RWPE1 (cell line): Measurements from ENCODE around the gene NOX5.

Experiments
- CTCF ChIA-PET: fragments of 350-600 bp; sonication (Branson Sonifier 250); formaldehyde crosslinking; extraction: SDS; loops from one replicate; lab custom pipeline; 2021; lab: Yijun Ruan, JAX
- POLR2A ChIA-PET: fragments of 400-600 bp; formaldehyde crosslinking; extraction: SDS; loops from one replicate; lab custom pipeline; 2020; ENCODE audit warnings: antibody characterized with exemption; ENCODE audit not compliant: low non-redundant PET; lab: Yijun Ruan, JAX
- DNase-seq: peaks from one replicate; pipeline ENCODE4 v3.0.0; 2012; ENCODE audit warnings: low spot score
- H3K27ac ChIP-seq: fragments of 450-650 bp; 2 replicates; pipeline ENCODE4 v1.5.1; 2017
- TF ChIP-seq, protein P1 (sequence below): fragments of 450-650 bp; conservative IDR thresholded peaks from 2 replicates; pipeline ENCODE4 v1.5.1; 2017; ENCODE audit warnings: low read depth, mild to moderate bottlenecking

The NOX5 gene

DNA sequence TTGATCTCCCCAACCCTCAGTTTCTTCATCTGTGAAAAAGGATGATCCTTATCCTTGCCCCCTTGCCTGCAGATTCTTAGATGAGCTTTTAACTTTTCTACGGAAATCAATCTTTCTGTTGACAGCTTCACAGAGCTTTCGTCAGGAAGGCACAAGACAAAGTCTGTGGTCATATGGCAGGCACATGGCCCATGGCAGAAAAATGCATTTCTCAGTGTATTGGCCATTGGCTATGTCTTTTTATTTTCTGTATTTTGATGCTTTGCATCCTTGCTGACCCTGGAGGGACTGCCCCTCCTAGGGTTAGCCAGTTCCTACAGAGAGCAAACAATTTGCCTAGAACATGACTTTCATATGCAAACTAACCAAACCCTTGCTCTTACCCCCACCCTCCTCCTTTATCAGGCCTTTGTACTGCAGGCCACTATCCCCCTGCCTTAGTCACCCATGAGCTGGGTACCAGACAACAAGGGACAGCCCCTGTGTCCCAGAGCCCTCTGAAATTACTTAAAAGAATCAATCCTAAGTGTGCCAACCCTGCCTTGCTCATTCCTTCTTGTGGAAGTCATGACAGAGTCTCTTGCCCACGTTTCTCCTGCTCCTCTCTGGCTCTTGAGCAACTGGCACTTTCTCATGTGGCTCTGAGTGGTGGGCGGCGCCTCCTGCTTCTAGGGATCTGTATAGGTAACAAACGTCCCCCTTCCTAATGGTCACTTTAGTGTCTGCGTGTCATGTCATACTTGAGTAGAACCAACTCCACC lies 24.1 kb upstream of the NOX5 start:
- TF ChIP-seq, protein P1, sequence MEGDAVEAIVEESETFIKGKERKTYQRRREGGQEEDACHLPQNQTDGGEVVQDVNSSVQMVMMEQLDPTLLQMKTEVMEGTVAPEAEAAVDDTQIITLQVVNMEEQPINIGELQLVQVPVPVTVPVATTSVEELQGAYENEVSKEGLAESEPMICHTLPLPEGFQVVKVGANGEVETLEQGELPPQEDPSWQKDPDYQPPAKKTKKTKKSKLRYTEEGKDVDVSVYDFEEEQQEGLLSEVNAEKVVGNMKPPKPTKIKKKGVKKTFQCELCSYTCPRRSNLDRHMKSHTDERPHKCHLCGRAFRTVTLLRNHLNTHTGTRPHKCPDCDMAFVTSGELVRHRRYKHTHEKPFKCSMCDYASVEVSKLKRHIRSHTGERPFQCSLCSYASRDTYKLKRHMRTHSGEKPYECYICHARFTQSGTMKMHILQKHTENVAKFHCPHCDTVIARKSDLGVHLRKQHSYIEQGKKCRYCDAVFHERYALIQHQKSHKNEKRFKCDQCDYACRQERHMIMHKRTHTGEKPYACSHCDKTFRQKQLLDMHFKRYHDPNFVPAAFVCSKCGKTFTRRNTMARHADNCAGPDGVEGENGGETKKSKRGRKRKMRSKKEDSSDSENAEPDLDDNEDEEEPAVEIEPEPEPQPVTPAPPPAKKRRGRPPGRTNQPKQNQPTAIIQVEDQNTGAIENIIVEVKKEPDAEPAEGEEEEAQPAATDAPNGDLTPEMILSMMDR, result no peak
- H3K27ac ChIP-seq, result no peak overlapping the region
- no peak for DNase-seq
- POLR2A ChIA-PET, result no interaction called here
- CTCF ChIA-PET, result interaction anchor here (0.5 to 0.7 kb wide), 2 partner anchors 69 to 233 kb away, joined by 3 to 7 read pairs; no protein-coding TSS in a partner anchor

DNA sequence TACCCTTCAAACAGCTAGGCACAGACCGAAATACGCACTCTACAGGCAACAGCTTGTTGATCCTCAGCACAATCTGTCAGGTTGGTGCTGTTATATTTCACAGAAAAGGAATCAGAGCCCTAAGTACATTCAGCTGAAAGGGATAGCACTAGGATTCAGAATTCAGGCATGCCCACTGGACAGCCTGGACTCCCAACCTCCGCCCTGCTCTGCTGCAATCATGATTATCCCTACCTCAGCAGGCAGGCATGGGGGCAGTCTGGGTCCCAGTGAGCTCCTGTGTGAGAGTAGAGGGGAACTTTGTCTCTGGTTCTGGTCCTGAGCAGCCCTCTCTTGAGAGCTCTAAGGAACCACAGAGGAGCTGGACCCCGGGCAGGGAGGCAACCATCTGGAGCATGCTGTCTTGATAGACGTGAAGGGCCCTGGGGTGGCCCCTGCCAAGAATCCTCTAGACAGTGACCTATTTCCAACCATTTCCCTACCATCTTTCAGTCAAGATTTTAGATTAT lies 23.4 kb upstream of the NOX5 start:
- no peak for DNase-seq
- POLR2A ChIA-PET, result no interaction called here
- H3K27ac ChIP-seq, result no peak overlapping the region; the same call in 1 of the 2 replicates
- TF ChIP-seq, protein P1, result no peak
- CTCF ChIA-PET, result interaction anchor here (0.5 kb wide), 1 partner anchor 232 kb away, joined by 7 read pairs; no protein-coding TSS in a partner anchor

DNA sequence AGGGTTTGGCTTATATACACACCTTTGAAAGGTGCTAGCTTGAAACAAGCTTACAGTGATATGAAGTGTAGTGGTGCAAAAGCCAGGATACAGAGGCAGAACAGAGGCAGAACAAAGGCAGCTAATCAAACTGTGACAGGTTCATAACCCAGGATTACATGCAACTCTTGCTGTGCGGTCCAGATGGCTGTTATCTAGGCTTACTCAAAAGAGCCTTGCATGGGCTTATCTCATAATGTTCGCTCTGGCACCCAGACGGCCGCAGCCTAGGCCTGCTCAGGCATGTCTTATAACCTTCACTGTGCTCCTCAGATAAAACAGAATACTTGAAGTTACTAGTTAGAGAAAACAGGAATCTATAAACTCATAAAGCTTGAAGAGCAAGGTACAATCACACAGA lies 22.8 kb upstream of the NOX5 start:
- TF ChIP-seq, protein P1, result no peak
- ChIA-PET POLR2A (no interaction called here), CTCF (no interaction called here)
- H3K27ac ChIP-seq, result no peak overlapping the region
- DNase-seq, result peak; percentile 55

DNA sequence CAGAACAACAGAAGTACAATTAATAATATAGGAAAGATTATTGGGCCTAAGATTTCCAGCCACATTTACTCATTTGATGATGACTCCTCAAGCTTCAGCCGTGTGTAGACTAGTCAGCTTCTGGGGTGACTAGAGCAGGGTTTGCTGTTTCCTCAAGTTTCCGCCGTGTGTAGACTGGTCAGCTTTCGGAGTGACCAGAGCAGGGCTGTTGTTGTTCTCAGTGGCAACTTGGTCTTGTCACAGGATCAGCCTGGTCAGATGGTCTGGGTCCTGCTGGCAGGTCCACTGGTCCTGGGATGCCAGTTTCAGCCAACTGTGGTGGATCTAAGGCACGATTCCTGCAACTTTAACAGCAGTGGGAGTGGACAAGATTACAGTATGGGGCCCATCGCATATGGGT lies 21.8 kb upstream of the NOX5 start:
- DNase-seq, result no peak
- TF ChIP-seq, protein P1, result no peak
- POLR2A ChIA-PET, result no interaction called here
- no peak overlapping the region for H3K27ac ChIP-seq
- CTCF ChIA-PET, result no interaction called here

DNA sequence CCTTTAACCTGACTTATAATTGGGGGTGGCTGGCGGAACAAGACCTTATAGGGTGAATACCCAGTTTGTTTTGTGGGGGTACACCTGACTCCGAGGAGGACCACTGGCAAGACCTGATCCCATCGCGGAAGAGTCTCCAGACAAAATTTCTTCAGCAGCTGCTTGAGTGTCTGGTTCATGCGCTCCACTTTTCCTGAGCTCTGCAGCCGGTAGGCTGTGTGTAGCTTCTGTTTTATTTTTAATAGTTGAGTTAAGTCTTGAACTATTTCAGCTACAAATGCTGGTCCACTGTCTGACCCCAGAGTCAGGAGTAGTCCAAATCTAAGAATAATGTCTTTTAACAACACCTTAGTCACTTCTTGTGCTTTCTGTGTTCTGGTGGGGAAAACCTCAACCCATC lies 21.2 kb upstream of the NOX5 start:
- CTCF ChIA-PET, result no interaction called here
- no peak for DNase-seq
- H3K27ac ChIP-seq, result no peak overlapping the region
- POLR2A ChIA-PET, result no interaction called here
- TF ChIP-seq, protein P1, result no peak

DNA sequence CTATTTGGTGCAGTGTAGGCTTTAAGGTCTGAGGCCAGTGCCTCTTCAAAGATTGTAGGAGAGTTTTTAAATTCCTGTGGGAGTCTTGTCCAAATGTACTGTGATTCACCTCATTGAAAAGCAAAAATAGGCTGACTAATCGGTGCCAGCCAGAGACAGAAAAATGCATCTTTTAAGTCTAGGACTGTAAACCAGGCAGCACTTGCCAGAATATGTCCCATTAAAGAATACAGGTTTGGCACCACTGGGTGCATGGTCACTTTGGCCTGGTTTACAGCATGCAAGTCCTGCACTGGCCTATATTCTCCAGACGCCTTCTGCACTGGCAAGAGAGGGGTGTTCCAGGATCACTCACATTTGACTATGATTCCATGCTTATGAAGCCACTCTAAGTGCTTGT lies 20.3 kb upstream of the NOX5 start:
- ChIA-PET POLR2A (no interaction called here), CTCF (no interaction called here)
- TF ChIP-seq, protein P1, result no peak
- peak; percentile 61 for DNase-seq
- H3K27ac ChIP-seq, result no peak overlapping the region
